Stimulated activated naive CD4-positive, alpha-beta T cell (primary cell): Measurements from ENCODE around the gene EHMT1.
"Not testable (repeated sequence)": the region's sequence is repeated elsewhere in the genome, so short reads cannot be mapped to it uniquely, and the experiment has no call there.

Experiments
- DNase-seq, 6 experiments: peaks; one replicate each; lab custom pipeline; 2025; lab: John Stamatoyannopoulos, UW

EHMT1 gene

GRCh38 chr9:137809726-137810450, 191.1 kb downstream of the EHMT1 start:
- DNase-seq, result not testable (repeated sequence)

- no peak for DNase-seq
These were observed 192.6 kb downstream of the EHMT1 start for GRCh38 chr9:137811283-137811870.

GRCh38 chr9:137812356-137813023, 193.7 kb downstream of the EHMT1 start:
- no peak for DNase-seq

- no peak for DNase-seq
These were observed 194.4 kb downstream of the EHMT1 start for GRCh38 chr9:137813167-137813566.

- no peak for DNase-seq
These were observed 195.0 kb downstream of the EHMT1 start for GRCh38 chr9:137813651-137814415.

- DNase-seq, result no peak
These were observed 195.6 kb downstream of the EHMT1 start for GRCh38 chr9:137814436-137814835.

GRCh38 chr9:137814841-137815240, 196.0 kb downstream of the EHMT1 start:
- no peak for DNase-seq

- DNase-seq, result no peak
These were observed 196.8 kb downstream of the EHMT1 start for GRCh38 chr9:137815256-137816255.

GRCh38 chr9:137816531-137817235, 197.9 kb downstream of the EHMT1 start:
- no peak for DNase-seq

GRCh38 chr9:137817236-137818200, 198.7 kb downstream of the EHMT1 start:
- no peak for DNase-seq

GRCh38 chr9:137818286-137818685, 199.5 kb downstream of the EHMT1 start:
- DNase-seq, result no peak

GRCh38 chr9:137820161-137820855, 201.5 kb downstream of the EHMT1 start:
- DNase-seq, result no peak

- DNase-seq, result no peak
These were observed 205.4 kb downstream of the EHMT1 start for GRCh38 chr9:137823986-137824771.

GRCh38 chr9:137825324-137825989, 206.7 kb downstream of the EHMT1 start:
- no peak for DNase-seq

GRCh38 chr9:137827908-137828526, 209.2 kb downstream of the EHMT1 start:
- no peak for DNase-seq

GRCh38 chr9:137828527-137829259, 209.9 kb downstream of the EHMT1 start:
- DNase-seq, result no peak
